Measurements from ENCODE around the gene RGCC.
"Not testable (repeated sequence)": the region's sequence is repeated elsewhere in the genome, so short reads cannot be mapped to it uniquely, and the experiment has no call there.

RGCC gene

GRCh38 chr13:41492432-41493260 lies 35.3 kb downstream of the RGCC start:
- DNase-seq, result peak; percentile 14

- DNase-seq, result no peak
Observed at GRCh38 chr13:41494202-41494601, 36.9 kb downstream of the RGCC start.

GRCh38 chr13:41495044-41495443 lies 37.7 kb downstream of the RGCC start:
- DNase-seq, result no peak

GRCh38 chr13:41496420-41497234 lies 39.3 kb downstream of the RGCC start:
- DNase-seq, result no peak

- DNase-seq, result no peak
Observed at GRCh38 chr13:41497436-41497835, 40.1 kb downstream of the RGCC start.

GRCh38 chr13:41499452-41499851 lies 42.1 kb downstream of the RGCC start:
- DNase-seq, result no peak

GRCh38 chr13:41500511-41500910 lies 43.2 kb downstream of the RGCC start:
- no peak for DNase-seq

GRCh38 chr13:41501281-41501680 lies 43.9 kb downstream of the RGCC start:
- DNase-seq, result no peak

GRCh38 chr13:41502031-41502430 lies 44.7 kb downstream of the RGCC start:
- DNase-seq, result no peak

- no peak for DNase-seq
Observed at GRCh38 chr13:41502673-41503072, 45.3 kb downstream of the RGCC start.

- no peak for DNase-seq
Observed at GRCh38 chr13:41503356-41503755, 46.0 kb downstream of the RGCC start.

- not testable (repeated sequence) for DNase-seq
Observed at GRCh38 chr13:41504657-41505056, 47.3 kb downstream of the RGCC start.

- no peak for DNase-seq
Observed at GRCh38 chr13:41505209-41505835, 48.0 kb downstream of the RGCC start.

GRCh38 chr13:41506312-41506711 lies 49.0 kb downstream of the RGCC start:
- DNase-seq, result no peak

- no peak for DNase-seq
Observed at GRCh38 chr13:41509971-41510370, 52.6 kb downstream of the RGCC start.

- no peak for DNase-seq
Observed at GRCh38 chr13:41511827-41512226, 54.5 kb downstream of the RGCC start.

- no peak for DNase-seq
Observed at GRCh38 chr13:41512441-41512840, 55.1 kb downstream of the RGCC start.

GRCh38 chr13:41513600-41513999 lies 56.2 kb downstream of the RGCC start:
- no peak for DNase-seq

GRCh38 chr13:41514853-41515395 lies 57.6 kb downstream of the RGCC start:
- DNase-seq, result no peak

GRCh38 chr13:41515491-41516139 lies 58.3 kb downstream of the RGCC start:
- no peak for DNase-seq

GRCh38 chr13:41516166-41516565 lies 58.8 kb downstream of the RGCC start:
- no peak for DNase-seq

- no peak for DNase-seq
Observed at GRCh38 chr13:41516760-41517159, 59.4 kb downstream of the RGCC start.

All from DMS53 (cell line).